Measurements from ENCODE around the gene CRADD.

GRCh38 chr12:93829016-93829415 is 151.8 kb downstream of the CRADD start:
- TF ChIP-seq CTCF (IDR thresholded peaks at IDR 0.05) (no peak), EZH2 (IDR thresholded peaks at IDR 0.05; ENCODE audit: borderline replicate concordance, insufficient read depth, low read depth, low read length, poor library complexity, severe bottlenecking) (no peak)
